HEK293 (cell line): Measurements from ENCODE around the gene PLA2G4B.

Experiments
- CTCF ChIA-PET: fragments of 350-600 bp; formaldehyde crosslinking; extraction: SDS; loops from one replicate; lab custom pipeline; 2021; ENCODE audit warnings: antibody characterized with exemption; lab: Yijun Ruan, JAX
- POLR2A ChIA-PET: fragments of 300-600 bp; formaldehyde crosslinking; extraction: SDS; loops from one replicate; lab custom pipeline; 2020; ENCODE audit warnings: antibody characterized with exemption, inconsistent platforms; lab: Yijun Ruan, JAX
- H3K27ac ChIP-seq: fragments of 200-500 bp; sonication (Bioruptor generic); 2 replicates; pipeline ENCODE4 v1.5.1; 2014; ENCODE audit warnings: low read depth, low read length, control low read depth, inconsistent platforms; ENCODE audit errors: extremely low read depth
- H3K36me3 ChIP-seq, 2 experiments: fragments of 200-500 bp in 1 of 2; sonication (Bioruptor generic) in 1 of 2; 1 replicate in 1 of 2; 2 replicates in 1 of 2; pipeline ENCODE4 v1.5.1; 2014 to 2017; ENCODE audit warnings: inconsistent platforms in 2 of 2, low read length in 2 of 2; ENCODE audit not compliant: control insufficient read depth in 2 of 2, insufficient read depth in 1 of 2
- H3K4me1 ChIP-seq: fragments of 200-500 bp; sonication (Bioruptor generic); 2 replicates; pipeline ENCODE4 v1.5.1; 2014; ENCODE audit warnings: mild to moderate bottlenecking, low read length, inconsistent platforms; ENCODE audit not compliant: control insufficient read depth, insufficient read depth
- H3K4me3 ChIP-seq: 2 replicates; pipeline ENCODE4 v1.5.1; 2011; ENCODE audit warnings: low read depth, mild to moderate bottlenecking, control low read depth, low read length, moderate library complexity
- H3K9me3 ChIP-seq: fragments of 200-500 bp; sonication (Bioruptor generic); 2 replicates; pipeline ENCODE4 v1.5.1; 2014; ENCODE audit warnings: low read depth, low read length, inconsistent platforms; ENCODE audit not compliant: control insufficient read depth, insufficient read depth
- GLIS1 ChIP-seq: fragments of 450-650 bp; formaldehyde crosslinking; IDR thresholded peaks from 2 replicates; pipeline ENCODE4 v1.5.1; 2016; ENCODE audit warnings: missing biosample characterization, missing genetic modification characterization
- HOXD13 ChIP-seq: sonication (generic); formaldehyde crosslinking; IDR thresholded peaks from 2 replicates; pipeline ENCODE4 v1.8.0; 2022; ENCODE audit warnings: missing genetic modification reagents, borderline replicate concordance
- ZNF16 ChIP-seq: fragments of 450-650 bp; formaldehyde crosslinking; IDR thresholded peaks from 2 replicates; pipeline ENCODE4 v1.5.1; 2016; ENCODE audit warnings: low read depth, missing biosample characterization, missing genetic modification characterization
- ZNF670 ChIP-seq: fragments of 450-650 bp; formaldehyde crosslinking; IDR thresholded peaks from 2 replicates; pipeline ENCODE4 v1.5.1; 2016; ENCODE audit warnings: missing biosample characterization, missing genetic modification characterization, low read depth
- ZNF791 ChIP-seq: fragments of 450-650 bp; formaldehyde crosslinking; IDR thresholded peaks from 2 replicates; pipeline ENCODE4 v1.5.1; 2016; ENCODE audit warnings: missing biosample characterization, missing genetic modification characterization
- ZNF830 ChIP-seq: fragments of 450-650 bp; IDR thresholded peaks from 2 replicates; pipeline ENCODE4 v1.5.0; 2018; ENCODE audit warnings: missing biosample characterization, missing genetic modification characterization, low read depth, mild to moderate bottlenecking, moderate library complexity
- ZSCAN18 ChIP-seq: fragments of 450-650 bp; formaldehyde crosslinking; IDR thresholded peaks from 2 replicates; pipeline ENCODE4 v1.5.1; 2016; ENCODE audit warnings: missing biosample characterization, missing genetic modification characterization
- ZSCAN5A ChIP-seq: fragments of 450-650 bp; formaldehyde crosslinking; IDR thresholded peaks from 2 replicates; pipeline ENCODE4 v1.5.1; 2016; ENCODE audit warnings: missing biosample characterization, missing genetic modification characterization
- ZXDB ChIP-seq: fragments of 450-650 bp; formaldehyde crosslinking; IDR thresholded peaks from 2 replicates; pipeline ENCODE4 v1.5.1; 2016; ENCODE audit warnings: missing biosample characterization, missing genetic modification characterization
- TF ChIP-seq, protein P1 (sequence below): fragments of 450-650 bp; formaldehyde crosslinking; IDR thresholded peaks from 2 replicates; pipeline ENCODE4 v1.5.1; 2016; ENCODE audit warnings: missing biosample characterization, missing genetic modification characterization
- TF ChIP-seq, protein P2 (sequence below): fragments of 450-650 bp; formaldehyde crosslinking; IDR thresholded peaks from 2 replicates; pipeline ENCODE4 v1.5.1; 2017; ENCODE audit warnings: missing biosample characterization, missing genetic modification characterization
- TF ChIP-seq, protein P3 (sequence below): fragments of 450-650 bp; formaldehyde crosslinking; IDR thresholded peaks from 2 replicates; pipeline ENCODE4 v1.5.1; 2016; ENCODE audit warnings: missing biosample characterization, missing genetic modification characterization
- TF ChIP-seq, protein P4 (sequence below): fragments of 450-650 bp; formaldehyde crosslinking; IDR thresholded peaks from 2 replicates; pipeline ENCODE4 v1.5.1; 2016; ENCODE audit warnings: missing biosample characterization, missing genetic modification characterization
- TF ChIP-seq, protein P5 (sequence below): fragments of 450-650 bp; formaldehyde crosslinking; IDR thresholded peaks from 2 replicates; pipeline ENCODE4 v1.5.1; 2016; ENCODE audit warnings: missing biosample characterization, missing genetic modification characterization
- TF ChIP-seq, protein P6 (sequence below): fragments of 450-650 bp; formaldehyde crosslinking; IDR thresholded peaks from 2 replicates; pipeline ENCODE4 v1.5.1; 2016; ENCODE audit warnings: missing biosample characterization, missing genetic modification characterization
- TF ChIP-seq, protein P7 (sequence below): fragments of 450-650 bp; formaldehyde crosslinking; IDR thresholded peaks from 2 replicates; pipeline ENCODE4 v1.5.1; 2016; ENCODE audit warnings: missing biosample characterization, missing genetic modification characterization

PLA2G4B gene

GRCh38 chr15:41895491-41895890 is 56.8 kb downstream of the PLA2G4B start:
- ChIA-PET POLR2A (no interaction called here), CTCF (interaction anchor here (0.9 kb wide), 1 partner anchor 9 kb away, joined by 8 read pairs; no protein-coding TSS in a partner anchor)
- no peak overlapping the region for H3K27ac ChIP-seq
- no peaks in the 10 kb centered on the region for H3K9me3 ChIP-seq
- peaks cover 0 to under 1% of the 10 kb centered on the region in 2 experiments; a peak in 1 of 3 replicates for H3K36me3 ChIP-seq
- TF ChIP-seq, protein P1, sequence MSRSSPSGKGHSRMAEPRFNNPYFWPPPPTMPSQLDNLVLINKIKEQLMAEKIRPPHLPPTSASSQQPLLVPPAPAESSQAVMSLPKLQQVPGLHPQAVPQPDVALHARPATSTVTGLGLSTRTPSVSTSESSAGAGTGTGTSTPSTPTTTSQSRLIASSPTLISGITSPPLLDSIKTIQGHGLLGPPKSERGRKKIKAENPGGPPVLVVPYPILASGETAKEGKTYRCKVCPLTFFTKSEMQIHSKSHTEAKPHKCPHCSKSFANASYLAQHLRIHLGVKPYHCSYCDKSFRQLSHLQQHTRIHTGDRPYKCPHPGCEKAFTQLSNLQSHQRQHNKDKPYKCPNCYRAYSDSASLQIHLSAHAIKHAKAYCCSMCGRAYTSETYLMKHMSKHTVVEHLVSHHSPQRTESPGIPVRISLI (tag by site-specific recombination), result no peak
- TF ChIP-seq, protein P2, sequence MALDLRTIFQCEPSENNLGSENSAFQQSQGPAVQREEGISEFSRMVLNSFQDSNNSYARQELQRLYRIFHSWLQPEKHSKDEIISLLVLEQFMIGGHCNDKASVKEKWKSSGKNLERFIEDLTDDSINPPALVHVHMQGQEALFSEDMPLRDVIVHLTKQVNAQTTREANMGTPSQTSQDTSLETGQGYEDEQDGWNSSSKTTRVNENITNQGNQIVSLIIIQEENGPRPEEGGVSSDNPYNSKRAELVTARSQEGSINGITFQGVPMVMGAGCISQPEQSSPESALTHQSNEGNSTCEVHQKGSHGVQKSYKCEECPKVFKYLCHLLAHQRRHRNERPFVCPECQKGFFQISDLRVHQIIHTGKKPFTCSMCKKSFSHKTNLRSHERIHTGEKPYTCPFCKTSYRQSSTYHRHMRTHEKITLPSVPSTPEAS (tag by site-specific recombination), result no peak
- TF ChIP-seq, protein P3, sequence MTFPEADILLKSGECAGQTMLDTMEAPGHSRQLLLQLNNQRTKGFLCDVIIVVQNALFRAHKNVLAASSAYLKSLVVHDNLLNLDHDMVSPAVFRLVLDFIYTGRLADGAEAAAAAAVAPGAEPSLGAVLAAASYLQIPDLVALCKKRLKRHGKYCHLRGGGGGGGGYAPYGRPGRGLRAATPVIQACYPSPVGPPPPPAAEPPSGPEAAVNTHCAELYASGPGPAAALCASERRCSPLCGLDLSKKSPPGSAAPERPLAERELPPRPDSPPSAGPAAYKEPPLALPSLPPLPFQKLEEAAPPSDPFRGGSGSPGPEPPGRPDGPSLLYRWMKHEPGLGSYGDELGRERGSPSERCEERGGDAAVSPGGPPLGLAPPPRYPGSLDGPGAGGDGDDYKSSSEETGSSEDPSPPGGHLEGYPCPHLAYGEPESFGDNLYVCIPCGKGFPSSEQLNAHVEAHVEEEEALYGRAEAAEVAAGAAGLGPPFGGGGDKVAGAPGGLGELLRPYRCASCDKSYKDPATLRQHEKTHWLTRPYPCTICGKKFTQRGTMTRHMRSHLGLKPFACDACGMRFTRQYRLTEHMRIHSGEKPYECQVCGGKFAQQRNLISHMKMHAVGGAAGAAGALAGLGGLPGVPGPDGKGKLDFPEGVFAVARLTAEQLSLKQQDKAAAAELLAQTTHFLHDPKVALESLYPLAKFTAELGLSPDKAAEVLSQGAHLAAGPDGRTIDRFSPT (tag by site-specific recombination), result no peak
- TF ChIP-seq ZNF791 (tag by site-specific recombination) (no peak), ZNF16 (tag by site-specific recombination) (no peak), ZSCAN5A (no peak)
- TF ChIP-seq, protein P4, sequence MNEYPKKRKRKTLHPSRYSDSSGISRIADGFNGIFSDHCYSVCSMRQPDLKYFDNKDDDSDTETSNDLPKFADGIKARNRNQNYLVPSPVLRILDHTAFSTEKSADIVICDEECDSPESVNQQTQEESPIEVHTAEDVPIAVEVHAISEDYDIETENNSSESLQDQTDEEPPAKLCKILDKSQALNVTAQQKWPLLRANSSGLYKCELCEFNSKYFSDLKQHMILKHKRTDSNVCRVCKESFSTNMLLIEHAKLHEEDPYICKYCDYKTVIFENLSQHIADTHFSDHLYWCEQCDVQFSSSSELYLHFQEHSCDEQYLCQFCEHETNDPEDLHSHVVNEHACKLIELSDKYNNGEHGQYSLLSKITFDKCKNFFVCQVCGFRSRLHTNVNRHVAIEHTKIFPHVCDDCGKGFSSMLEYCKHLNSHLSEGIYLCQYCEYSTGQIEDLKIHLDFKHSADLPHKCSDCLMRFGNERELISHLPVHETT (tag by site-specific recombination), result no peak
- TF ChIP-seq, protein P5, sequence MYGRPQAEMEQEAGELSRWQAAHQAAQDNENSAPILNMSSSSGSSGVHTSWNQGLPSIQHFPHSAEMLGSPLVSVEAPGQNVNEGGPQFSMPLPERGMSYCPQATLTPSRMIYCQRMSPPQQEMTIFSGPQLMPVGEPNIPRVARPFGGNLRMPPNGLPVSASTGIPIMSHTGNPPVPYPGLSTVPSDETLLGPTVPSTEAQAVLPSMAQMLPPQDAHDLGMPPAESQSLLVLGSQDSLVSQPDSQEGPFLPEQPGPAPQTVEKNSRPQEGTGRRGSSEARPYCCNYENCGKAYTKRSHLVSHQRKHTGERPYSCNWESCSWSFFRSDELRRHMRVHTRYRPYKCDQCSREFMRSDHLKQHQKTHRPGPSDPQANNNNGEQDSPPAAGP (tag by site-specific recombination), result no peak
- H3K4me1 ChIP-seq, result peaks cover 7% of the 10 kb centered on the region
- no peak overlapping the region for H3K4me3 ChIP-seq

- ChIA-PET POLR2A (no interaction called here), CTCF (no interaction called here)
- peaks cover 0 to 5% of the 10 kb centered on the region in 2 experiments; a peak in 1 of 3 replicates for H3K36me3 ChIP-seq
- H3K4me3 ChIP-seq, result no peak overlapping the region
- no peak overlapping the region for H3K27ac ChIP-seq
- H3K4me1 ChIP-seq, result peaks cover 7% of the 10 kb centered on the region
- H3K9me3 ChIP-seq, result no peaks in the 10 kb centered on the region
- TF ChIP-seq, protein P6, sequence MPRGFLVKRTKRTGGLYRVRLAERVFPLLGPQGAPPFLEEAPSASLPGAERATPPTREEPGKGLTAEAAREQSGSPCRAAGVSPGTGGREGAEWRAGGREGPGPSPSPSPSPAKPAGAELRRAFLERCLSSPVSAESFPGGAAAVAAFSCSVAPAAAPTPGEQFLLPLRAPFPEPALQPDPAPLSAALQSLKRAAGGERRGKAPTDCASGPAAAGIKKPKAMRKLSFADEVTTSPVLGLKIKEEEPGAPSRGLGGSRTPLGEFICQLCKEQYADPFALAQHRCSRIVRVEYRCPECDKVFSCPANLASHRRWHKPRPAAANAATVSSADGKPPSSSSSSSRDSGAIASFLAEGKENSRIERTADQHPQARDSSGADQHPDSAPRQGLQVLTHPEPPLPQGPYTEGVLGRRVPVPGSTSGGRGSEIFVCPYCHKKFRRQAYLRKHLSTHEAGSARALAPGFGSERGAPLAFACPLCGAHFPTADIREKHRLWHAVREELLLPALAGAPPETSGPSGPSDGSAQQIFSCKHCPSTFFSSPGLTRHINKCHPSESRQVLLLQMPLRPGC (tag by site-specific recombination), result no peak
- TF ChIP-seq GLIS1 (tag by site-specific recombination), result no peak
- no peak for TF ChIP-seq ZNF830 (tag by site-specific recombination)
- TF ChIP-seq, protein P7, sequence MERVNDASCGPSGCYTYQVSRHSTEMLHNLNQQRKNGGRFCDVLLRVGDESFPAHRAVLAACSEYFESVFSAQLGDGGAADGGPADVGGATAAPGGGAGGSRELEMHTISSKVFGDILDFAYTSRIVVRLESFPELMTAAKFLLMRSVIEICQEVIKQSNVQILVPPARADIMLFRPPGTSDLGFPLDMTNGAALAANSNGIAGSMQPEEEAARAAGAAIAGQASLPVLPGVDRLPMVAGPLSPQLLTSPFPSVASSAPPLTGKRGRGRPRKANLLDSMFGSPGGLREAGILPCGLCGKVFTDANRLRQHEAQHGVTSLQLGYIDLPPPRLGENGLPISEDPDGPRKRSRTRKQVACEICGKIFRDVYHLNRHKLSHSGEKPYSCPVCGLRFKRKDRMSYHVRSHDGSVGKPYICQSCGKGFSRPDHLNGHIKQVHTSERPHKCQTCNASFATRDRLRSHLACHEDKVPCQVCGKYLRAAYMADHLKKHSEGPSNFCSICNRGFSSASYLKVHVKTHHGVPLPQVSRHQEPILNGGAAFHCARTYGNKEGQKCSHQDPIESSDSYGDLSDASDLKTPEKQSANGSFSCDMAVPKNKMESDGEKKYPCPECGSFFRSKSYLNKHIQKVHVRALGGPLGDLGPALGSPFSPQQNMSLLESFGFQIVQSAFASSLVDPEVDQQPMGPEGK, result no peak
- TF ChIP-seq ZSCAN18 (tag by site-specific recombination), result no peak
- no peak for TF ChIP-seq ZNF670 (tag by site-specific recombination)
- no peak for TF ChIP-seq HOXD13 (CRISPR knock-in tag)
- no peak for TF ChIP-seq ZXDB (tag by site-specific recombination)
Measured at GRCh38 chr15:41895957-41896356, 57.3 kb downstream of the PLA2G4B start.
